HG02981 (cell line): ENCODE results near the gene CYLD.

ENCODE experiments used
- ATAC-seq: cut with Tn5 transposase; IDR thresholded peaks from one replicate; pipeline ENCODE4 v1.9.1; 2021; ENCODE audit warnings: mild to moderate bottlenecking, moderate library complexity; ENCODE audit not compliant: unreplicated experiment

CYLD gene

DNA sequence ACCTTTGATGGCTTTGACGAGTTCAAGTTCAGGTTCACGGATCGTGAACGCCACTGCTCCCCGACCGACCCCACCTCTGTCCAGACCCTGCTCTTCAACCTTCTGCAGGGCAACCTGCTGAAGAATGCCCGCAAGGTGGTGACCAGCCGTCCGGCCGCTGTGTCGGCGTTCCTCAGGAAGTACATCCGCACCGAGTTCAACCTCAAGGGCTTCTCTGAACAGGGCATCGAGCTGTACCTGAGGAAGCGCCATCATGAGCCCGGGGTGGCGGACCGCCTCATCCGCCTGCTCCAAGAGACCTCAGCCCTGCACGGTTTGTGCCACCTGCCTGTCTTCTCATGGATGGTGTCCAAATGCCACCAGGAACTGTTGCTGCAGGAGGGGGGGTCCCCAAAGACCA, 30.8 kb upstream of the CYLD start:
- no peak for ATAC-seq

DNA sequence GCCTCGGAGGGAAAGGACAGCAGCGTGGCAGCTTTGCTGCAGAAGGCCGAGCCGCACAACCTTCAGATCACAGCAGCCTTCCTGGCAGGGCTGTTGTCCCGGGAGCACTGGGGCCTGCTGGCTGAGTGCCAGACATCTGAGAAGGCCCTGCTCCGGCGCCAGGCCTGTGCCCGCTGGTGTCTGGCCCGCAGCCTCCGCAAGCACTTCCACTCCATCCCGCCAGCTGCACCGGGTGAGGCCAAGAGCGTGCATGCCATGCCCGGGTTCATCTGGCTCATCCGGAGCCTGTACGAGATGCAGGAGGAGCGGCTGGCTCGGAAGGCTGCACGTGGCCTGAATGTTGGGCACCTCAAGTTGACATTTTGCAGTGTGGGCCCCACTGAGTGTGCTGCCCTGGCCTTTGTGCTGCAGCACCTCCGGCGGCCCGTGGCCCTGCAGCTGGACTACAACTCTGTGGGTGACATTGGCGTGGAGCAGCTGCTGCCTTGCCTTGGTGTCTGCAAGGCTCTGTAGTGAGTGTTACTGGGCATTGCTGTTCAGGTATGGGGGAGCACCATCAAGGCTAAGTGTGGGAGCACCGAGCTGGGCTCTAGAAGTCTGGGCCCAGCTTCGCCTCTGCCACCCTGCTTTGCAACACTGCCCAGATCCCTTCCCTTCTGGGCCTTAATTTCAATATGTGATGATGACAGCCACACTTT, 29.9 kb upstream of the CYLD start:
- no peak for ATAC-seq

DNA sequence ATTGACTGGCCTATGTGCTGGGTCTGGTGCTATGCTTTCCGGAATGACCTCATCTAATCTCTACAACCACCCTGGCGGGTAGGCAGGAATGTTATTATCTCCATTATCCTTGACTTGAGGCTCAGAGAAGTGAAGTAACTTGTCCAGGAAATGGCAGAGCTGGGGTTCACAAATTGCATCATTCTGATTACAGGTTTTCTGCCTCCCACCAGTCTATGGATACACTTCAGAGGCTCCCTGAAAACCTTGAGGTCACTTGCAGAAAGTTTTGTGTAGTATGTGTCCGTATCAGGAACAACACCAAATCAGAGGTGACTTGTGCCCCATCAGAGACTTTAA, 29.4 kb upstream of the CYLD start:
- no peak for ATAC-seq

- ATAC-seq = no peak
These were observed 28.9 kb upstream of the CYLD start for GRCh38 chr16:50712956-50713355.

DNA sequence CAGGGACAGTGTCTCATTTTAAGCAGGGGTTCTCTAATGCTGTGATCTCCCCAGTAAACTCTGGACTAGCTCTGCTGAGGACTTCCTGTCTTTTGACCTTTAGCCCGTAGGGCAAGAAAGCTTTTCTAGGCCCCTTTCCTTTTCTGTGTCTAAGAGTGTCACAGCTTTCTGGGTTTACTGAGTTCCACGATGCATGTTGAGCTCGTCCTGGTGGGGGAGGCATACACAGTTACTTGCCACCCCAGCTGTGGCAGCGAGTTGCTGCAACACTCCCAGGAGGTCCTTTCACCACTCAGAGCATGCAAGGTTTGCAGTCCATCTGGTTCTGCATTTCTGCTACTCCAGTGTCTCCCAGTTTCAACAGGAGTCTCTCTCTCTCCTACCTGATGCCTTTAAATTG, 24.8 kb upstream of the CYLD start:
- ATAC-seq = no peak

GRCh38 chr16:50717494-50717893, 24.4 kb upstream of the CYLD start:
- ATAC-seq = no peak

DNA sequence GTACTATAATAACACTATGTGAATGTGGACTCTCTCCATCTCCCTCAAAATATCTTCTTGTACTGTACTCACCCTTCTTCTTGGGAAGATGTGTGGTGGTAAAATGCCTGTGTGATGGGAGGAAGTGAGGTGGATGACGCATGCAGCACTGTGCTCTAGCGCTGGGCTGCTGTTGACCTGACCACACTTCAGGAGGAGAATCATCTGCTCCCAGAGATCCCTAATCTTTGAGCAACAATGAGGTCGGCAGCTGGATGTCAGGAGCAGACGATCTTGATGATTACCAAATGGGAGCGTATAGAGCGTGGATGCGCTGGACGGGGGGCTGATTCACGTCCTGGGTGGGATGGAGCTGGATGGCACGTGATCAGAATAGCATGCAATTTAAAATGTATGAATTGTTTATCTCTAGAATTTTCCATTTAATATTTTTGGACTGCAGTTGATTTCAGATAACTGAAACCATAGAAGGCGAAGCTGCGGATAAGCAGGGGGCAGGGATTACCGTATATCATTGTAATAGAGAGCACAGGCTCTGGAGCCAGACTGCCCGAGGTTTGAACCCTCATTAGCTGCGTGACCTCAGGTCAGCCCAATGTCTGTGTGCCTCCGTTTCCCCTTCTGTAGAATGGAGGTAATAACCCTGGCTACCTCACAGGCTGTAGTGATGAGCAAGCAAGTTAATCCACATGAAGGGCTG, 23.7 kb upstream of the CYLD start:
- no peak for ATAC-seq

GRCh38 chr16:50718761-50719400, 23.0 kb upstream of the CYLD start:
- ATAC-seq = no peak

DNA sequence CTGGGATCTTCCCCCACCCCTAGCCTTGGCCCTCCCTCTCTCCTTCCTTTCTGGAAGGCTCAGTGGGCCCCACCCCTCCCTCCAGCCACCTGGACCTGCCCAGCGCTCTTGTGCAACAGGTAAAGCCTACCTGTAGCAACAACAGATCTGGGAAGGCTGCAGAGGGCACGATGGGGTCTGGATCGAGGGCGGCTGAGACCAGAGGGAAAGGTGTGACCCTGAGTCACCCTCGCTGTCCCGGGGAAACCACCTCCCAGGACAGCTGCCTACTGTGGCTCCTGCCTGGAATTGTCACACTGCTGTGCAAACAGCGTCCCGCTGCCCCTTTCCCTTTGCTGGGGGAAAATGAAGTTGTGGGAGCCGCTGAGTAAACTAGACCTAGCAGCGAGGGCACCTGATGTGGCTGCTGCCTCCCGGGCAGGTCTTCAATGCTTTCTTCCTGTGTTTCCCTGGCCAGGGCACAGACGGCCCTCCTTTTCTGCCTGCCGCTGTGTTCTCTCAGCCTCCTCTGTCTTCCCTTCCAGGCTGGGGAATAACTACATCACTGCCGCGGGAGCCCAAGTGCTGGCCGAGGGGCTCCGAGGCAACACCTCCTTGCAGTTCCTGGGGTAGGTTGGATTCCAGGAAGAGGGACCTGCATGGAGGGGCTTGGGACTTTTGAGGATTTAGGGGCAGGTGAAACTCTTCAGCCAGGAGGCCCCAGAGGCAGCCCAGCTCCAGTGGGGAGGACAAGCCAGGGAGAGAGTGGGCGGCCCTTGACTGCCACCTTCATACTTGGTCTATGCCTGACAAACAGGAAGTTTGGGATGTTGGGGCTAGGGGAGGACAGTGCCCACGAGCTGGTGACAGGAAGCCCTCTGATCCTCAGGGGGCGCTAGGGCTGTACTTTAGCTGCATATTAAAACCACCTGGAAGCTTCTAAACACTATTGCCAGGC, 22.2 kb upstream of the CYLD start:
- no peak for ATAC-seq

DNA sequence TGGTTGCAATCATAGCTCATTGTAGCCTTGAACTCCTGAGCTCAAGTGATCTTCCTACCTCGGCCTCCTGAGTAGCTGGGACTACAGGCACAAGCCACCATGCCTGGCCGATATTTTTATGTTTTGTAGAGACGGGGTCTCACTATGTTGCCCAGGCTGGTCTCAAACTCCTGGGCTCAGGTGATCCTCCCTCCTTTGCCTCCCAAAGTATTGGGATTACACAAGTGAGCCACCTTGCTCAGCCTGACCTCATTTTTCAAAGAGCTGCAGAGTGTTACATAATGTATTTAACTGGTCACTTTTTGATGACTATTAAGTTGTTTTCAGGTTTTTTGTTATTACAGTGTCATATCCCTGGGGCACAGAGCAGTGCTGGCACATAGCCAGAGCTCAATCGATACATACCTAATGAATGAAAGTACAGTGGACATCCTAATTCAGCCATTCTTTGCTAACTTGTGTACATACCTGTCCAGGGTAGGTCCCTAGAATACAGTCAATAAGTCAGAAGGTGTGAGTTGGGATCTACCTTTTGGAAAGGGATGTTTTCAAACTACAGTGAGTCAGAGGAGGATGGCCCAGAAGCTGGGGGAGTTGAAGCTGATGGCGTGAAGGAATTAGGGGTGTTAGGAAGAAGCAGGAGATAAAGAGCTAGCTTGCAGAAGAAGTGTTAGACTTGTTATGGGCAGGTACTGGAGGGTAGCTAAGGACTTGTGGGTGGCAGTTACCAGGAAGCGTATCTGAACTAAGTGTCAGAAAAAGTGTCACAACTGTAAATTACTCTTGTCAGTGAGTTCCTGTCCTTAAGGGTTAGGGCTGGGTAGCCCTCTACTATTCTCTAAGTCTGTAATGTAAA, 20.1 kb upstream of the CYLD start:
- no peak for ATAC-seq

GRCh38 chr16:50722405-50722737, 19.5 kb upstream of the CYLD start:
- no peak for ATAC-seq

- no peak for ATAC-seq
These were observed 18.9 kb upstream of the CYLD start for GRCh38 chr16:50722960-50723359.

DNA sequence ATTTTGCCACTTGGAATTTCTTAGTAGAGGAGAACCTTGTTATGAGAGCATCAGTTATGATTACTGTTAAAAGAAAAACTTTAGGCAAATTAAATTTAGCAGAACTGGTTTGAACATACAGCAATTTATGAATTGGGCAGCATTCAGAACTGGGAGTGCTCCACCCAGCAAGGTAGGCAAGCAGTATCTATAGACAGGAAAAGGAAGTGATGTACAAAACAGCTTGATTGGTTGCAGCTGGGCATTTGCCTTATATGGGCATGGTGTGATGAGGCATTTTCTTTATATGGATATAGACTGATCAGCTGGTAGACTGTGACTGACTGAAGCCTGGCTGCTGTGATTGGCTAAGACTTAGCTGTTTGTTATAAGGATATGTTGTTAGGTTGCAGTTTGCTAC, 17.6 kb upstream of the CYLD start:
- ATAC-seq = no peak

GRCh38 chr16:50731130-50731988, 10.5 kb upstream of the CYLD start:
- no peak for ATAC-seq

DNA sequence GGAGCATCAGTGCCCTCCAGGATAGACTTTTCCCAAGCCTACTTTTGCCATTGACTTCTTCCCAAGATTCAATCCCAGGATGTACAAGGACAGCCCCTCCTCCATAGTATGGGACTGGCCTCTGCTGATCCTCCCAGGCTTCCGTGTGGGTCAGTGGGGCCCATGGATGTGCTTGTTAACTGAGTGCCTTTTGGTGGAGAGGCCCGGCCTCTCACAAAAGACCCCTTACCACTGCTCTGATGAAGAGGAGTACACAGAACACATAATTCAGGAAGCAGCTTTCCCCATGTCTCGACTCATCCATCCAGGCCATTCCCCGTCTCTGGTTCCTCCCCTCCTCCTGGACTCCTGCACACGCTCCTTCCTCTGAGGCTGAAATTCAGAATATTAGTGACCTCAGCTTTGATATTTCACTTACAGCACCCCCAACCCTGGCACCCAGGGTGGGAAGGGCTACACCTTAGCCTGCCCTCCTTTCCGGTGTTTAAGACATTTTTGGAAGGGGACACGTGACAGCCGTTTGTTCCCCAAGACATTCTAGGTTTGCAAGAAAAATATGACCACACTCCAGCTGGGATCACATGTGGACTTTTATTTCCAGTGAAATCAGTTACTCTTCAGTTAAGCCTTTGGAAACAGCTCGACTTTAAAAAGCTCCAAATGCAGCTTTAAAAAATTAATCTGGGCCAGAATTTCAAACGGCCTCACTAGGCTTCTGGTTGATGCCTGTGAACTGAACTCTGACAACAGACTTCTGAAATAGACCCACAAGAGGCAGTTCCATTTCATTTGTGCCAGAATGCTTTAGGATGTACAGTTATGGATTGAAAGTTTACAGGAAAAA, 9.7 kb upstream of the CYLD start:
- ATAC-seq = no peak

DNA sequence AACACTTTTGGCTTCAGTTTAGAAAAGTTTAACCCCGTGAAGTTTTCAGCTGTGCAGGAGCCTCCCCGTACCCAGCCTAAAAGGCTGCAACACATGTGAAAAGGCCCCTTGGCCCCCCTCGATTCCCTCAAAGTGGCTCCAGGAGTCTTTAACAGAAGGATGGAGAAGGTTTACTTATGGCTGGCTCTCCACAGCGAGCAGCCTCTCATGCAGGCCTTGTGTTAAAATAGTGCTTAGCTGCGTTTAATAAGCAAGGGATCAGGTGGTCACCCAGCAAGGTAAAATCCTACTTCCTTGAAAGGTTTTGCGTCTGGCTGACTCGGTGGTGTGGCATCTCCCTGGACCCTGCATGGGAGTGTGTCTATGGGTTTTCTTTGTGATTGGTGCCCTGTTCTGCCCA, 8.4 kb upstream of the CYLD start:
- ATAC-seq = no peak

GRCh38 chr16:50735629-50736122, 6.2 kb upstream of the CYLD start:
- no peak for ATAC-seq

DNA sequence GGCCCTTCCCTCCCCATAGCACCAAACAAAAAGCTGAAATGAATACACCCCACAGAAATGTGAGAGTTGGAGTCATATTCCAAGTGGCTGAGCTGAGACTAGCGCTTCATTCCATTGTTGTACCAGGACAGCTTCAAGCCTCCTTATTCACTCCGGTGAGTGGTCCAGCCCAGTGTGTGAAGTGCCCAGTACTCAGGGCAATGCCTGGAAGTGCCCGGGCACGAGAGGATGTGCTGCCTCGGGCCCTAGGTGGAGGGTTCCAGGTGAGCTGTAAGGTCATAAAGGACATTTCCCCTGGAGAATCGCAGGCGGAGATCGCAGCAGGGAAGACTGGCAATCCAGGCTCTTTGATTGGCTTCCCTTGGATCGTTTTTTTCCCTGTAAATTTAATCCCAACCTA, 5.4 kb upstream of the CYLD start:
- no peak for ATAC-seq
